Measurements from ENCODE around the gene HS3ST3B1.
A peak's percentile ranks its signal among the peaks of the same experiment; 100 is the strongest.

HS3ST3B1 gene
- total RNA-seq: 22.6 to 52.0 reads per million in 2 donors

- peak; percentile 83 for DNase-seq
These were observed at the start of gene HS3ST3B1 for GRCh38 chr17:14300575-14301278. TSS of gene HS3ST3B1 (plus strand) at chr17:14301081. CDS start at chr17:14301519, 438 bp downstream.

DNA sequence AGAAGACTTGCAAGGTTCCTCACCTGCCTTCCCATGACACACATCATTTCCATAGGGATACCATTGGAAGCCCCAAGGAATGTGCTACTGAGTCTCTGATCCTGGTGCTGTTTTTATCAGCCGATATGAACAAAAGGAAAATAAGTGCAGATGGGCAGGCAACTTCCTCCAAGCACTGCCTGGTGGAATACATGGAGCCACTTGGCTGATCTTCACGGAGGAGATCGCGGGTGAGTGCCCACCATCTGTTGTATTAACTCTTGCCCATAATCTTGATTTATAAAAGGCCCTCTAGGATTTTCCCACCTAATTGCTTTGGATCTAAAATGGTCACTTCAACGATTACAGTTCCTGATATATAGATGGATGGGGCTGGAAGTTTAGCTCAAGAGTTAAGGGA, 39.5 kb upstream of the HS3ST3B1 start:
- no peak for DNase-seq

- DNase-seq: no peak
These were observed 32.6 kb upstream of the HS3ST3B1 start for GRCh38 chr17:14268264-14268663.

- DNase-seq: no peak
These were observed 31.4 kb upstream of the HS3ST3B1 start for GRCh38 chr17:14269473-14269872.

DNA sequence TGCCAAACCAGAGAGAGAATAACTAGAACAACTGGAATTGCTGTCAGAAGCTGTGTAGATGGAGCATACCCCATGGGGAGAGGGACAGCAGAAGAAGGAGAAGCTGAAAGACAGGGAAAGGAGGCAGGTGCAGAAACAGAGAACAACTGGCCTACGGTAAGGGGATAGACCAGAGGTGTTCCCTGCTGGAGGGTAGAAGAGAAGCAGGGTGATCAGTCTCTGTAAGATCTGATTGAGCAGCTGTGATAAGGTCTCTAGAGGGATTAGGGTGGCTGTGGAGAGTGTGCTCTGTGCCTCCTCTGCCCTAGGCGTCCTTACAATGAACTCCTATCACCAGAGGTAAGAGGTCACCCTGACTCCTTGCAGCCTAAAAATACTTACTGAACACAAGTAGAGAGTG, 30.4 kb upstream of the HS3ST3B1 start:
- no peak for DNase-seq

- DNase-seq: no peak
These were observed 24.2 kb upstream of the HS3ST3B1 start for GRCh38 chr17:14276535-14277250.

DNA sequence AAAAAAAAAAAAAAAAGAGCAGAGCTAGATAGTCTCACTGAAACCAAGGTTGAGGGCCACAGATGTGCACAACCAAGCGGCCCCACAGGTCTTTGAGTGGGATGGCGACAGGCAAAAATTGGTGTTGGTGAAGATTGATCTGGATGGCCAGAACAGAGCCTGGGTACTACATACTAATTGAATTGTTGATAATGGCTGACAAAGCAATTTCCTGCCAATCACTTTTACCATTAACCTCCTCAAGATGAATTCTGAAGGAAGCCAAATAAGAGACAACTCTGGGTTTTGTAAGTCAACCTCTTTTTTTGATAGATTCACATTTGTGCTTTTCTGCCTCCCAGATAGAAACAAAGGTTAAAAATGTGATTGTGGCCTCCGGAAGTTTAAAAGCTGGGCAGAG, 19.4 kb upstream of the HS3ST3B1 start:
- DNase-seq: no peak

- no peak for DNase-seq
These were observed 18.2 kb upstream of the HS3ST3B1 start for GRCh38 chr17:14282726-14283125.

GRCh38 chr17:14289162-14289561, 11.7 kb upstream of the HS3ST3B1 start:
- DNase-seq: no peak

GRCh38 chr17:14294876-14295275, 6.0 kb upstream of the HS3ST3B1 start:
- no peak for DNase-seq

- no peak for DNase-seq
These were observed 5.2 kb upstream of the HS3ST3B1 start for GRCh38 chr17:14295676-14296075.

DNA sequence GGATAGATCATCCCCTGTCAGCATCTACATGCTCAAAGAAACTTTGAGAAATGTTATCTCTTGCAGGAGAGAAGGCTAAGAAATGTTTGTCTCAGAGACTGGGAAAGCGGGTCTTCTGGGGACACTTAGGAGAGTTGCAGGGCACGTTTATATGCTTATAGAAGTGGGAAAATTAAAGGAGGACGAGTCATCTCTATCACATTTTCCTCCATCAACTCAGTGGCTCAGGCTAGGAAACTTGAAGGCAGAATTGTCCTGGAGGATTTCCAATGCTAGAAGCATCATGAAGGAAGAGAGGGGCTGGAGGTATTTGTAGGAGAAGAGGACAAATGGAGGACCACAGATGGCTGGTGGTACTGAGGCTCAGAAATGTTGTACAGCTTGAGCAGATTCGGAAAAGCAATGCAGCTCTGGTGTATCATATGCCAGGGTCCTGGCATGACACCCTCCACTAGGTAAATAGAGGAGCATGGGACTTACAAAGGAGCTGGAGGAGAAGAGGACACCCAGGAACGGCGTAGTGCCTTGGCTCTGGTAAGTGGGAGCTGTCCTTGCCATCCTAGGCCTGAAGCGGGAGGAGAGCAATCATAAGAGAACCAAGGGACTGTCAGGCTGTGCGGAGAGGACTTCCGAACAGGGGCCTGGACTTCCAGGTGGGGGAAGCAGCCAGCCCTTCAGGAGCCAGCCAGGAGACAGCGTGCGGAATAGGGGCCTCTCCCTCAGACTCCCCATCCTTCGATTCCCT, 4.5 kb upstream of the HS3ST3B1 start:
- DNase-seq: no peak

DNA sequence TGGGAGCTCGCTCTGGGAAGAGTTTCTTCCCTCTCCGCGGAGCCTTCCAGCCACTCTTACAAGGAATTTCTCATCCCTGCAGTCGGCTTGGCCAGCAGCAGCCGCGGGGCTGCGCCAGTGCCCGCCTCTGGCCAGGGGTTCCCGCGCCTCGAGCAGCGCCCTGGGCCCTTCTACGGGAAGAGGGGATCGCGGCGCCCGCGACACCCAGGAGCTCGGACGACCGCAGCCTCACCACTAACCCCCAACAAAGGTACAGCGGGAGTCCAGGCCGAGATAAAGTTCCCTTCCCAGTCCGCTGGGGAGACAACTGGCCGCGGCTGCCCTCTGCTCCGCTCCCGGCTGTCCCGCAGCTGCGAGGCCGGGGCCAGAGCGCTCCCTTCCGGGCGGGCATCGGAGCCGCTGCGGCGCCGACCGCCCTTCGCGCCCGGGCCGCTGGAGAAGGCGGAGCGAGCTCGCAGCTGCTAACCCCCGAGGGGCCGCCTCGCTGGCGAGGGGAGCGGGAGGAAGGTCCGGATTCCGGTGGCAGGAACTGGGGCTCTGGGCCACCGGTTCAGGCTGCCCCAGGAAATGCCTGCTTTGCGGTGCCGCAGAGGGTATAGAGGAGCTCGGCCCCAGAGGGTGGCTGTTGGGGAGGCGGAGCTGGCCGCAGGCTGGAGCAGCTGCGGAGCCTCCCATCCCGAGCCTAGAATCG, 3.6 kb upstream of the HS3ST3B1 start:
- peak; percentile 22 for DNase-seq

- DNase-seq: no peak
These were observed 2.5 kb upstream of the HS3ST3B1 start for GRCh38 chr17:14298221-14298946.

DNA sequence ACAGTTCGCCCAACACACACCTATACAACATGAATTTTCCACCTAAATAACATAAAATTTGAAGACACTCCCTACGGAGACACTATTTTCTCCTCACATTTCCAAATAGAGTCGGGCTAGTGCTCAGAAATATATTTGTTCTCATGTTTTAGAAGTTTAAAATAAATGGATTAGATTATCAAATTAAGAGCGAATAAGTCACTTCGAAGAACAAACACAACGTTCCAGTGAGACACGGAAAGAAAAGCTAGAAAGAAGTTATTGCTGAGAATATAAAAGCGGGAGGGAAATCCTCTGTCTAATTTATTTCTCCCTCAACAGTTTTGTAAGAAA, 2.0 kb upstream of the HS3ST3B1 start:
- no peak for DNase-seq

- DNase-seq: peak; percentile 38
These were observed 1.4 kb upstream of the HS3ST3B1 start for GRCh38 chr17:14299280-14300141.

DNA sequence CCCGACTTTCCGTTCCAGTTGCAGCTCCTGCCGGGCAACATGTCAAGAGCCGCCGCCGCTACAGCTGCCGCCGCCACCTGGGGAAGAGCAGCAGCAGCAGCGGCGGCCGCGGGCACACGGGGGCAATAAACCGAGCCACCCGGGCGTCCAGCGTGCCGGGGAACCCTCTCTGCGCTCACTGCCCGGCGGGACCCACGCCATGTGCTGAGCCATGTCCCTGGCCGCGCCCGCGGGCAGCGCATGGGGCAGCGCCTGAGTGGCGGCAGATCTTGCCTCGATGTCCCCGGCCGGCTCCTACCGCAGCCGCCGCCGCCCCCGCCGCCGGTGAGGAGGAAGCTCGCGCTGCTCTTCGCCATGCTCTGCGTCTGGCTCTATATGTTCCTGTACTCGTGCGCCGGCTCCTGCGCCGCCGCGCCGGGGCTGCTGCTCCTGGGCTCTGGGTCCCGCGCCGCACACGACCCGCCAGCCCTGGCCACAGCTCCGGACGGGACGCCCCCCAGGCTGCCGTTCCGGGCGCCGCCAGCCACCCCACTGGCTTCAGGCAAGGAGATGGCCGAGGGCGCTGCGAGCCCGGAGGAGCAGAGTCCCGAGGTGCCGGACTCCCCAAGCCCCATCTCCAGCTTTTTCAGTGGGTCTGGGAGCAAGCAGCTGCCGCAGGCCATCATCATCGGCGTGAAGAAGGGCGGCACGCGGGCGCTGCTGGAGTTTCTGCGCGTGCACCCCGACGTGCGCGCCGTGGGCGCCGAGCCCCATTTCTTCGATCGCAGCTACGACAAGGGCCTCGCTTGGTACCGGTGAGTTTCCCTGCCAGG, 604 bp downstream of the HS3ST3B1 start:
- DNase-seq: peak; percentile 39

- DNase-seq: peak; percentile 34
These were observed 1.2 kb downstream of the HS3ST3B1 start for GRCh38 chr17:14302091-14302430.

GRCh38 chr17:14302431-14303099, 1.7 kb downstream of the HS3ST3B1 start:
- peak; percentile 72 for DNase-seq

Data from activated gamma-delta T cell (primary cell).